Smooth muscle cell (in vitro differentiated cells): ENCODE results near the gene KCNK15. TPM values are rescaled to one million over a fixed set of nuclear protein-coding genes. Genes with fewer than 3 reads are reported as not detected.

Experiments used
- DNase-seq: peaks from one replicate; lab custom pipeline; 2025; ENCODE audit not compliant: unreplicated experiment; lab: John Stamatoyannopoulos, UW
- H2AFZ ChIP-seq: fragments of 200-600 bp; sonication (generic); 2 replicates; pipeline ENCODE4 v1.6.0; 2016; ENCODE audit warnings: antibody characterized with exemption, low read depth, mild to moderate bottlenecking
- H3F3A ChIP-seq: fragments of 200-600 bp; sonication (generic); 2 replicates; pipeline ENCODE4 v1.6.0; 2017; ENCODE audit warnings: antibody characterized with exemption, low read depth
- H3K27ac ChIP-seq: fragments of 200-600 bp; sonication (generic); 2 replicates; pipeline ENCODE4 v1.5.1; 2016; ENCODE audit warnings: low read depth, mild to moderate bottlenecking
- H3K27me3 ChIP-seq: fragments of 200-600 bp; sonication (generic); 2 replicates; pipeline ENCODE4 v1.6.1; 2016; ENCODE audit warnings: low read depth, mild to moderate bottlenecking
- H3K36me3 ChIP-seq: fragments of 200-600 bp; sonication (generic); 2 replicates; pipeline ENCODE4 v1.5.1; 2016; ENCODE audit warnings: low read depth
- H3K4me1 ChIP-seq: fragments of 200-600 bp; sonication (generic); 2 replicates; pipeline ENCODE4 v1.5.1; 2016; ENCODE audit warnings: low read depth
- H3K4me2 ChIP-seq: fragments of 200-600 bp; sonication (generic); 2 replicates; pipeline ENCODE4 v1.6.0; 2016; ENCODE audit warnings: mild to moderate bottlenecking
- H3K4me3 ChIP-seq: fragments of 200-600 bp; sonication (generic); 2 replicates; pipeline ENCODE4 v1.5.1; 2016; ENCODE audit warnings: mild to moderate bottlenecking
- H3K79me2 ChIP-seq: fragments of 200-600 bp; sonication (generic); 2 replicates; pipeline ENCODE4 v1.6.0; 2016; ENCODE audit warnings: low read depth, mild to moderate bottlenecking
- H3K9ac ChIP-seq: fragments of 200-600 bp; sonication (generic); 2 replicates; pipeline ENCODE4 v1.6.0; 2016; ENCODE audit warnings: low read depth
- H3K9me3 ChIP-seq: fragments of 200-600 bp; sonication (generic); replicated peaks from 2 replicates; pipeline ENCODE4 v1.5.1; 2016; ENCODE audit warnings: low read depth
- H4K20me1 ChIP-seq: fragments of 200-600 bp; sonication (generic); 2 replicates; pipeline ENCODE4 v1.6.0; 2016; ENCODE audit warnings: low read depth
- WGBS: methylation state at CpG from one replicate; pipeline ENCODE4 v1.1.7; 2016; ENCODE audit warnings: low lambda C conversion rate; 5-methylcytosine and 5-hydroxymethylcytosine counted together
- polyA plus RNA-seq: library from polyadenylated mRNA; unstranded; fragments of >200 nt; fragmentation: Nextera tagmentation; extraction: Ambion mirVana; gene quantifications from 2 replicates; pipeline ENCODE4 v1.2.1, GENCODE V29; 2016
- total RNA-seq: library from RNA; depleted of rRNA; stranded (reverse); fragments of >200 nt; gene quantifications from 2 replicates; pipeline ENCODE4 v1.2.3, GENCODE V29; 2014
- TF ChIP-seq, protein P1 (sequence below): fragments of 200-600 bp; sonication (generic); IDR thresholded peaks from 2 replicates; pipeline ENCODE4 v1.5.1; 2017; ENCODE audit warnings: borderline replicate concordance, mild to moderate bottlenecking, antibody characterized with exemption; ENCODE audit not compliant: insufficient read depth, poor library complexity, severe bottlenecking

Gene KCNK15
- total and polyA plus RNA-seq, 2 experiments from 2014 or later, result 0.06 to 0.54 TPM

DNA sequence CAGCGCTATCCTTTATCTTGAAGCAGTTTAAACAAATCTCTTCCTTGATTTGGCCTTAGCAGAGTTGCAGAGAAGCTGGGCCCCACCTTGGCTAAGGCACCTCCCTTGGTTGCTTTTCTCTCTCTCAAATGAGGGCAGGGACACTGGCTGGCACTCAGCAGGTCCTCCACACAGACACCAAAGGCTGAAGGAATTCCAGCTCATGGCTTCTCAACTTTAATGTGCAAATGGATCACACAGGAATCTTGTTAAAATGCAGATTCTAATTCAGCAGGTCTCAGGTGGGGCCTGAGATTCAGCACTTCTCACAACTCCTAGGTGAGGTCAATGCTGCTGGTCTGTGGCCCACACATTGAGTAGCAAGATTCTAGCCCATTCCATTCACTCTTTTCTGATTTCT is 39.0 kb downstream of the KCNK15 start:
- Histone ChIP-seq H3K4me2 (no peak overlapping the region), H3K9me3 (no peaks in the 10 kb centered on the region), H3K4me3 (no peak overlapping the region), H3F3A (no peaks in the 10 kb centered on the region), H3K27ac (no peak overlapping the region), H3K36me3 (no peaks in the 10 kb centered on the region), H4K20me1 (no peaks in the 10 kb centered on the region), H3K9ac (no peak overlapping the region), H3K79me2 (no peaks in the 10 kb centered on the region), H3K4me1 (no peaks in the 10 kb centered on the region), H3K27me3 (no peaks in the 10 kb centered on the region), H2AFZ (no peak overlapping the region)
- no peak for DNase-seq
- TF ChIP-seq, protein P1, sequence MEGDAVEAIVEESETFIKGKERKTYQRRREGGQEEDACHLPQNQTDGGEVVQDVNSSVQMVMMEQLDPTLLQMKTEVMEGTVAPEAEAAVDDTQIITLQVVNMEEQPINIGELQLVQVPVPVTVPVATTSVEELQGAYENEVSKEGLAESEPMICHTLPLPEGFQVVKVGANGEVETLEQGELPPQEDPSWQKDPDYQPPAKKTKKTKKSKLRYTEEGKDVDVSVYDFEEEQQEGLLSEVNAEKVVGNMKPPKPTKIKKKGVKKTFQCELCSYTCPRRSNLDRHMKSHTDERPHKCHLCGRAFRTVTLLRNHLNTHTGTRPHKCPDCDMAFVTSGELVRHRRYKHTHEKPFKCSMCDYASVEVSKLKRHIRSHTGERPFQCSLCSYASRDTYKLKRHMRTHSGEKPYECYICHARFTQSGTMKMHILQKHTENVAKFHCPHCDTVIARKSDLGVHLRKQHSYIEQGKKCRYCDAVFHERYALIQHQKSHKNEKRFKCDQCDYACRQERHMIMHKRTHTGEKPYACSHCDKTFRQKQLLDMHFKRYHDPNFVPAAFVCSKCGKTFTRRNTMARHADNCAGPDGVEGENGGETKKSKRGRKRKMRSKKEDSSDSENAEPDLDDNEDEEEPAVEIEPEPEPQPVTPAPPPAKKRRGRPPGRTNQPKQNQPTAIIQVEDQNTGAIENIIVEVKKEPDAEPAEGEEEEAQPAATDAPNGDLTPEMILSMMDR, result no peak
- 63% methylated on average over 1 of the region's 1 CpG for WGBS

DNA sequence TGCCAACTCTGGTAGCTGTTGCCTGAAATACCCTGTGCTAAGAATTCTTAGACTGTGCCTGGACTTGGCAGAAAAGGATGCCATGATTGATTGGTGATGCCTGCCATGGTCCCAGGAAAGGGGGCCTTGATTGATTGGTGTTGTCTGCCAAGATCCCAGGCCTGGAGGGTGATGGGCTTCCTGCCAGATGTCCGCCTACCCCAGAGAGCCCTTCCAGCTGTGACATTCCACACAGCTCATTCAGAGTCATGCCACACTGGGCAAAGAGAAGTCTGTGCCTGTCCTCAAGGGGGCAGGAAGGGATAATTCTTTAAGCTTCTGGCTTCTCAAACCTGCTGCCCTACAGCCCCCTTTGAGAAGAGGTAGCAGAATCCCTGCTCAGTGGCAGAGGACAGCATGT is 40.1 kb downstream of the KCNK15 start:
- Histone ChIP-seq H2AFZ (no peak overlapping the region), H3K27me3 (no peaks in the 10 kb centered on the region), H3K4me1 (no peaks in the 10 kb centered on the region), H4K20me1 (no peaks in the 10 kb centered on the region), H3K79me2 (no peaks in the 10 kb centered on the region), H3K9me3 (no peaks in the 10 kb centered on the region), H3K9ac (no peak overlapping the region), H3K27ac (no peak overlapping the region), H3K4me3 (no peak overlapping the region), H3K36me3 (no peaks in the 10 kb centered on the region), H3K4me2 (no peak overlapping the region), H3F3A (no peaks in the 10 kb centered on the region)
- DNase-seq, result no peak
- 50% methylated on average over 1 of the region's 1 CpG for WGBS
- TF ChIP-seq, protein P1, result no peak

DNA sequence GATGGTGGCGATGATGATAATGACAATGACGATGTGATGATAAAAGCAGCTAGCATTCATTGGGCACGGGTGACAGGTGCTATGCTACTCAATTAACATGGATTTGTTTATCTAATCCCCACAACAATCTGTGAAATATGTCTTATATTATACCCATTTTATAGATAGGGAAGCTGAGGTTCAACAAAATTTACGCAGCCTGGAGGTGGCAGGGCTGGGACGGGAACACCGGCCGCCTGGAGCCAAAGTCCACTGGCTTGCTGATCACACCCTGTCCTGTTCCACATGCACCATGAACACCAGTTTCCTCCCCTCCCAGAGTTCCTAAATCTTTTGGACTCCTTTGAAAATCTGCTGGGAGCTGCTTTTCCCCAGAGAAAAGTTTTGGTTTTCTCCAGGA is 41.6 kb downstream of the KCNK15 start:
- WGBS, result 93% methylated on average over 7 of the region's 7 CpGs
- Histone ChIP-seq H3K9ac (no peak overlapping the region), H3K4me2 (no peak overlapping the region), H4K20me1 (no peaks in the 10 kb centered on the region), H3F3A (no peaks in the 10 kb centered on the region), H3K9me3 (no peaks in the 10 kb centered on the region), H3K4me1 (no peaks in the 10 kb centered on the region), H3K27me3 (no peaks in the 10 kb centered on the region), H3K27ac (no peak overlapping the region), H3K79me2 (no peaks in the 10 kb centered on the region), H3K4me3 (no peak overlapping the region), H3K36me3 (no peaks in the 10 kb centered on the region), H2AFZ (no peak overlapping the region)
- TF ChIP-seq, protein P1, result no peak
- DNase-seq, result no peak

DNA sequence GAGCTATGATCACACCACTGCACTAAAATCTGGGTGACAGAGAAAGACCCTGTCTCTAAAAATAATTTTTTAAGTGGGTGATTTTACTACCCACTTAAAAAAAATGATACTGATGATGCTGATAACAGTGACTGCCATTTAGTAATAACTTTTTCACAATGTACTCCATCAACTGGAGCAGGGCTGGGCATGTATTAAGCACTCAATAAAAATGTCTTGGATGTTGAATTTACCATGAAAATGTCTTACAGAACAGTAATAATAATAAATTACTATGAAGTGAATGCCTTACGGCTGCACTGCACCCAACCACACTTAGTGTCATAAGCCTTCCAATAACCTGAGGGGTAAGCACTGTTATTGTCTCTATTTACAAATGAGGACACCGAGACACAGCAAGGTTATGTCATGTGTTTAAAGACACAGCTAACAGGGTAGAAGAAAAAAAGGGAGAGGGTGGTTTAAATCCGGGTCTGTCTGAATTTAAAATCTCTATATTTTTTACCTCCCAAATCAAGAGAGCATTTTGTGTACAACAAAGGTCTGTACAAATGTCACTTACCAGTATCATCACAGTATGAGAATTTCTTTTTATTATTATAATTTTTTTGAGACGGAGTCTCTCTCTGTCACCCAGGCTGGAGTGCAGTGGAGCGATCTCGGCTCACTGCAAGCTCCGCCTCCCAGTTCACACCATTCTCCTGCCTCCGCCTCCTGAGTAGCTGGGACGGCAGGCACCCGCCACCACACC is 43.2 kb downstream of the KCNK15 start:
- H3K79me2 ChIP-seq, result no peaks in the 10 kb centered on the region
- no peak overlapping the region for H2AFZ ChIP-seq
- H3K27me3 ChIP-seq, result no peaks in the 10 kb centered on the region
- H3K9ac ChIP-seq, result no peak overlapping the region
- no peaks in the 10 kb centered on the region for H3K36me3 ChIP-seq
- no peaks in the 10 kb centered on the region for H3K4me1 ChIP-seq
- H4K20me1 ChIP-seq, result no peaks in the 10 kb centered on the region
- H3K4me2 ChIP-seq, result no peak overlapping the region
- H3F3A ChIP-seq, result no peaks in the 10 kb centered on the region
- no peak overlapping the region for H3K4me3 ChIP-seq
- no peaks in the 10 kb centered on the region for H3K9me3 ChIP-seq
- DNase-seq, result no peak
- no peak overlapping the region for H3K27ac ChIP-seq
- 91% methylated on average over 10 of the region's 10 CpGs for WGBS
- TF ChIP-seq, protein P1, result no peak
